Stomach (tissue), 4 donors: Measurements from ENCODE around the gene AKAP8L.

Source experiments
- EP300 ChIP-seq: sonication (generic); formaldehyde crosslinking; IDR thresholded peaks from one replicate; pipeline ENCODE4 v1.6.1; 2017; ENCODE audit warnings: antibody characterized with exemption
- POLR2A ChIP-seq, 4 donors: fragments of 450-650 bp; IDR thresholded peaks; one replicate each; pipeline ENCODE4 v1.6.1; 2016; ENCODE audit warnings: antibody characterized with exemption in 4 of 4, control low read depth in 2 of 4, mild to moderate bottlenecking in 1 of 4, moderate library complexity in 1 of 4
- POLR2AphosphoS5 ChIP-seq, 3 donors: sonication (generic); formaldehyde crosslinking; IDR thresholded peaks; one replicate each; pipeline ENCODE4 v1.6.1; 2016; ENCODE audit warnings: antibody characterized with exemption in 3 of 3

GRCh38 chr19:15442142-15442920 lies 23.5 kb upstream of the AKAP8L start:
- TF ChIP-seq POLR2AphosphoS5 (IDR thresholded peaks at IDR 0.05), result no peak
- no peak for TF ChIP-seq POLR2A (IDR thresholded peaks at IDR 0.05)
- TF ChIP-seq EP300, result no peak
